HepG2 (cell line): Measurements from ENCODE around the gene ZNRF3. TPM values are rescaled to one million over a fixed set of nuclear protein-coding genes. Genes with fewer than 3 reads are reported as not detected.

ENCODE experiments used
- ATM ChIP-seq: fragments of 450-650 bp; IDR thresholded peaks from 2 replicates; pipeline ENCODE4 v1.7.1; 2017; ENCODE audit warnings: mild to moderate bottlenecking, borderline replicate concordance
- CBFB ChIP-seq: sonication (generic); formaldehyde crosslinking; IDR thresholded peaks from 2 replicates; pipeline ENCODE4 v1.4.0; 2020; ENCODE audit warnings: missing genetic modification reagents
- CREM ChIP-seq, 2 experiments: sonication (generic) in 1 of 2; formaldehyde crosslinking in 1 of 2; IDR thresholded peaks; 2 replicates each; pipeline versions ENCODE4 v1.4.0 to v1.6.1; 2016 to 2020; ENCODE audit warnings: antibody characterized with exemption in 1 of 2, mild to moderate bottlenecking in 1 of 2, missing genetic modification reagents in 1 of 2
- EEA1 ChIP-seq: sonication (generic); formaldehyde crosslinking; IDR thresholded peaks from 2 replicates; pipeline ENCODE4 v1.5.1; 2020; ENCODE audit warnings: mild to moderate bottlenecking, missing genetic modification reagents, borderline replicate concordance
- EHMT2 ChIP-seq: fragments of 200-600 bp; sonication (generic); IDR thresholded peaks from 2 replicates; pipeline ENCODE4 v1.7.0; 2017; ENCODE audit warnings: antibody characterized with exemption, low read depth, low read length, borderline replicate concordance
- KLF15 ChIP-seq: sonication (generic); formaldehyde crosslinking; IDR thresholded peaks from 2 replicates; pipeline ENCODE4 v1.8.1; 2023; ENCODE audit warnings: borderline replicate concordance, mild to moderate bottlenecking, inconsistent platforms, missing genetic modification reagents, mixed read lengths
- MXD1 ChIP-seq: sonication (generic); formaldehyde crosslinking; IDR thresholded peaks from 2 replicates; pipeline ENCODE4 v1.4.0; 2020; ENCODE audit warnings: mild to moderate bottlenecking, missing genetic modification reagents
- NFKBIZ ChIP-seq: IDR thresholded peaks from 2 replicates; pipeline ENCODE4 v1.6.1; 2018; ENCODE audit warnings: missing genetic modification reagents, missing compliant biosample characterization
- RBAK ChIP-seq: sonication (generic); formaldehyde crosslinking; IDR thresholded peaks from 2 replicates; pipeline ENCODE4 v1.5.1; 2020; ENCODE audit warnings: mild to moderate bottlenecking, missing genetic modification reagents
- ZBTB8A ChIP-seq: sonication (generic); formaldehyde crosslinking; IDR thresholded peaks from 2 replicates; pipeline ENCODE4 v1.4.0; 2020; ENCODE audit warnings: mild to moderate bottlenecking, low read depth, missing genetic modification reagents, borderline replicate concordance
- ZC3H13 ChIP-seq: sonication (generic); formaldehyde crosslinking; IDR thresholded peaks from 2 replicates; pipeline ENCODE4 v1.8.1; 2023; ENCODE audit warnings: mild to moderate bottlenecking, missing genetic modification reagents, moderate library complexity
- ZFP91 ChIP-seq: sonication (generic); formaldehyde crosslinking; IDR thresholded peaks from 2 replicates; pipeline ENCODE4 v1.9.0; 2022; ENCODE audit warnings: missing genetic modification reagents, mild to moderate bottlenecking, borderline replicate concordance
- ZNF546 ChIP-seq: sonication (generic); formaldehyde crosslinking; conservative IDR thresholded peaks from 2 replicates; pipeline ENCODE4 v1.8.1; 2023; ENCODE audit warnings: mild to moderate bottlenecking, missing genetic modification reagents
- ZNF550 ChIP-seq: sonication (generic); formaldehyde crosslinking; IDR thresholded peaks from 2 replicates; pipeline ENCODE4 v1.4.0; 2020; ENCODE audit warnings: mild to moderate bottlenecking, missing genetic modification reagents, borderline replicate concordance
- ZNF615 ChIP-seq: sonication (generic); formaldehyde crosslinking; IDR thresholded peaks from 2 replicates; pipeline ENCODE4 v1.5.0; 2020; ENCODE audit warnings: mild to moderate bottlenecking, missing genetic modification reagents, borderline replicate concordance
- ZNF619 ChIP-seq: sonication (generic); formaldehyde crosslinking; IDR thresholded peaks from 2 replicates; pipeline ENCODE4 v1.4.0; 2020; ENCODE audit warnings: mild to moderate bottlenecking, missing genetic modification reagents
- ZNF781 ChIP-seq: sonication (generic); formaldehyde crosslinking; IDR thresholded peaks from 2 replicates; pipeline ENCODE4 v1.5.1; 2020; ENCODE audit warnings: borderline replicate concordance, mild to moderate bottlenecking, missing genetic modification reagents; ENCODE audit errors: not compliant biosample characterization
- ZSCAN22 ChIP-seq: sonication (generic); formaldehyde crosslinking; IDR thresholded peaks from 2 replicates; pipeline ENCODE4 v1.4.0; 2020; ENCODE audit warnings: mild to moderate bottlenecking, missing genetic modification reagents
- polyA plus RNA-seq, 8 experiments: library from polyadenylated mRNA; depleted of rRNA in 3 of 8; stranded (reverse) in 7 of 8; unstranded in 1 of 8; fragments of >200 nt; fragmentation: Illumina TruSeq in 4 of 8; extraction: Trizol in 4 of 8; gene quantifications; 2 replicates each; pipeline versions ENCODE4 v1.2.1 to v1.2.3, GENCODE V29; 2011 to 2016; ENCODE audit warnings: low read depth in 4 of 8, missing spikeins in 1 of 8, mixed read lengths in 1 of 8; ENCODE audit not compliant: insufficient read depth in 1 of 8
- total RNA-seq, 5 experiments: library from RNA; depleted of rRNA; stranded (reverse); fragments of >200 nt; fragmentation: Illumina TruSeq; extraction: Trizol; gene quantifications; 2 replicates each; pipeline ENCODE4 v1.2.3, GENCODE V29; 2016; ENCODE audit warnings: low read depth in 1 of 5
- TF ChIP-seq, protein P1 (sequence below): sonication (generic); formaldehyde crosslinking; IDR thresholded peaks from 2 replicates; pipeline ENCODE4 v1.8.0; 2022; ENCODE audit warnings: mild to moderate bottlenecking, missing genetic modification reagents, moderate library complexity
- TF ChIP-seq, protein P2 (sequence below): sonication (generic); formaldehyde crosslinking; IDR thresholded peaks from 2 replicates; pipeline ENCODE4 v1.4.0; 2020; ENCODE audit warnings: mild to moderate bottlenecking, low read depth, missing genetic modification reagents
- TF ChIP-seq, protein P3 (sequence below): sonication (generic); formaldehyde crosslinking; IDR thresholded peaks from 2 replicates; pipeline ENCODE4 v1.4.0; 2020; ENCODE audit warnings: missing genetic modification reagents, borderline replicate concordance

The ZNRF3 gene
- total and polyA plus RNA-seq, 2 of the 13 experiments (the other 11 are each of a cell fraction or from before 2014, with no cell fraction given) = 20.3 to 36.7 TPM

- TF ChIP-seq KLF15 = peak; percentile 54; the same call in 1 of the 2 replicates
- no peak for TF ChIP-seq RBAK
- TF ChIP-seq EHMT2 = no peak
- no peak for TF ChIP-seq ZSCAN22 (CRISPR knock-in tag)
- no peak for TF ChIP-seq ZC3H13
- no peak for TF ChIP-seq ZNF781 (CRISPR knock-in tag)
- TF ChIP-seq, protein P1, sequence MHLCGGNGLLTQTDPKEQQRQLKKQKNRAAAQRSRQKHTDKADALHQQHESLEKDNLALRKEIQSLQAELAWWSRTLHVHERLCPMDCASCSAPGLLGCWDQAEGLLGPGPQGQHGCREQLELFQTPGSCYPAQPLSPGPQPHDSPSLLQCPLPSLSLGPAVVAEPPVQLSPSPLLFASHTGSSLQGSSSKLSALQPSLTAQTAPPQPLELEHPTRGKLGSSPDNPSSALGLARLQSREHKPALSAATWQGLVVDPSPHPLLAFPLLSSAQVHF = no peak
- no peak for TF ChIP-seq ZBTB8A (CRISPR knock-in tag)
- 0 out of 2 replicates have a peak, but pooled peaks have one; percentile 54 for TF ChIP-seq NFKBIZ (CRISPR knock-in tag)
- no peak for TF ChIP-seq EEA1 (CRISPR knock-in tag)
- TF ChIP-seq, protein P2, sequence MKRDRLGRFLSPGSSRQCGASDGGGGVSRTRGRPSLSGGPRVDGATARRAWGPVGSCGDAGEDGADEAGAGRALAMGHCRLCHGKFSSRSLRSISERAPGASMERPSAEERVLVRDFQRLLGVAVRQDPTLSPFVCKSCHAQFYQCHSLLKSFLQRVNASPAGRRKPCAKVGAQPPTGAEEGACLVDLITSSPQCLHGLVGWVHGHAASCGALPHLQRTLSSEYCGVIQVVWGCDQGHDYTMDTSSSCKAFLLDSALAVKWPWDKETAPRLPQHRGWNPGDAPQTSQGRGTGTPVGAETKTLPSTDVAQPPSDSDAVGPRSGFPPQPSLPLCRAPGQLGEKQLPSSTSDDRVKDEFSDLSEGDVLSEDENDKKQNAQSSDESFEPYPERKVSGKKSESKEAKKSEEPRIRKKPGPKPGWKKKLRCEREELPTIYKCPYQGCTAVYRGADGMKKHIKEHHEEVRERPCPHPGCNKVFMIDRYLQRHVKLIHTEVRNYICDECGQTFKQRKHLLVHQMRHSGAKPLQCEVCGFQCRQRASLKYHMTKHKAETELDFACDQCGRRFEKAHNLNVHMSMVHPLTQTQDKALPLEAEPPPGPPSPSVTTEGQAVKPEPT = no peak
- no peak for TF ChIP-seq ATM
- TF ChIP-seq ZNF615 (CRISPR knock-in tag) = no peak
- TF ChIP-seq, protein P3, sequence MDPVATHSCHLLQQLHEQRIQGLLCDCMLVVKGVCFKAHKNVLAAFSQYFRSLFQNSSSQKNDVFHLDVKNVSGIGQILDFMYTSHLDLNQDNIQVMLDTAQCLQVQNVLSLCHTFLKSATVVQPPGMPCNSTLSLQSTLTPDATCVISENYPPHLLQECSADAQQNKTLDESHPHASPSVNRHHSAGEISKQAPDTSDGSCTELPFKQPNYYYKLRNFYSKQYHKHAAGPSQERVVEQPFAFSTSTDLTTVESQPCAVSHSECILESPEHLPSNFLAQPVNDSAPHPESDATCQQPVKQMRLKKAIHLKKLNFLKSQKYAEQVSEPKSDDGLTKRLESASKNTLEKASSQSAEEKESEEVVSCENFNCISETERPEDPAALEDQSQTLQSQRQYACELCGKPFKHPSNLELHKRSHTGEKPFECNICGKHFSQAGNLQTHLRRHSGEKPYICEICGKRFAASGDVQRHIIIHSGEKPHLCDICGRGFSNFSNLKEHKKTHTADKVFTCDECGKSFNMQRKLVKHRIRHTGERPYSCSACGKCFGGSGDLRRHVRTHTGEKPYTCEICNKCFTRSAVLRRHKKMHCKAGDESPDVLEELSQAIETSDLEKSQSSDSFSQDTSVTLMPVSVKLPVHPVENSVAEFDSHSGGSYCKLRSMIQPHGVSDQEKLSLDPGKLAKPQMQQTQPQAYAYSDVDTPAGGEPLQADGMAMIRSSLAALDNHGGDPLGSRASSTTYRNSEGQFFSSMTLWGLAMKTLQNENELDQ (CRISPR knock-in tag) = no peak
- no peak for TF ChIP-seq ZNF550
- peak; percentile 71 for TF ChIP-seq CBFB (CRISPR knock-in tag)
- no peak for TF ChIP-seq ZFP91 (CRISPR knock-in tag)
- TF ChIP-seq ZNF619 = no peak
- 0 out of 2 replicates have a peak, but pooled peaks have one; percentile 20 for TF ChIP-seq MXD1 (CRISPR knock-in tag)
- no peak for TF ChIP-seq ZNF546 (CRISPR knock-in tag)
- TF ChIP-seq CREM (IDR thresholded peaks at IDR 0.05) = peak; percentile 91
- TF ChIP-seq CREM (CRISPR knock-in tag; IDR thresholded peaks at IDR 0.05) = no peak
Measured at GRCh38 chr22:28920757-28921584, 37.6 kb downstream of the ZNRF3 start (continued).
